Activated T-helper 2 cell treated with anti-CD3 and anti-CD28 coated beads, Interferon-gamma antibody, Interleukin-2, Interleukin-4, amounts not matched to agents 10 μg/mL and 5 μg/mL and 100 μg/mL, durations not matched to agents 14 hours and 24 hours and 36 hours (primary cell): ENCODE results near the gene DOCK11. TPM values are rescaled to one million over a fixed set of nuclear protein-coding genes. Genes with fewer than 3 reads are reported as not detected.
"Not testable (repeated sequence)": the region's sequence is repeated elsewhere in the genome, so short reads cannot be mapped to it uniquely, and the experiment has no call there.

Experiments
- DNase-seq: peaks from one replicate; pipeline ENCODE4 v3.0.0; 2021; ENCODE audit warnings: low spot score
- H3K27ac Mint-ChIP-seq: one replicate; pipeline ENCODE4 v1.8.0; 2021; ENCODE audit warnings: mixed read lengths
- H3K27me3 Mint-ChIP-seq: one replicate; pipeline ENCODE4 v1.8.0; 2021; ENCODE audit warnings: low read depth, mixed read lengths
- H3K36me3 Mint-ChIP-seq: one replicate; pipeline ENCODE4 v1.8.0; 2021; ENCODE audit warnings: low read depth, mixed read lengths
- H3K4me1 Mint-ChIP-seq: one replicate; pipeline ENCODE4 v1.8.0; 2021; ENCODE audit warnings: low read depth, mixed read lengths
- H3K4me3 Mint-ChIP-seq: one replicate; pipeline ENCODE4 v1.8.0; 2021; ENCODE audit warnings: low read depth, mild to moderate bottlenecking, moderate library complexity, mixed read lengths
- H3K9me3 Mint-ChIP-seq: one replicate; pipeline ENCODE4 v1.8.0; 2021; ENCODE audit warnings: mixed read lengths
- intact Hi-C: fragments of 100-400 bp; cut with micrococcal nuclease; formaldehyde crosslinking; loops from one replicate; pipeline ENCODE4 v1.15.1; 2023
- total RNA-seq: library from RNA; stranded (reverse); gene quantifications from 2 replicates; pipeline ENCODE4 v1.2.3, GENCODE V29; 2022

DOCK11 gene
- total RNA-seq, 1 donor from 2014 or later = 31.8 TPM

GRCh38 chrX:118571836-118572235 is 76.2 kb downstream of the DOCK11 start:
- Mint-ChIP-seq H3K36me3 (peaks cover 47% of the 10 kb centered on the region), H3K4me1 (peaks cover 15% of the 10 kb centered on the region), H3K4me3 (no peak overlapping the region), H3K27me3 (no peaks in the 10 kb centered on the region), H3K9me3 (no peaks in the 10 kb centered on the region), H3K27ac (no peak overlapping the region)
- intact Hi-C loops = loop anchor here (2.0 kb wide), 1 partner anchor 35 kb away; no protein-coding TSS in a partner anchor
- no peak for DNase-seq

GRCh38 chrX:118574666-118575065 is 79.1 kb downstream of the DOCK11 start:
- Mint-ChIP-seq H3K36me3 (peaks cover 49% of the 10 kb centered on the region), H3K4me3 (no peak overlapping the region), H3K27me3 (no peaks in the 10 kb centered on the region), H3K9me3 (no peaks in the 10 kb centered on the region), H3K4me1 (peaks cover 9% of the 10 kb centered on the region), H3K27ac (no peak overlapping the region)
- no peak for DNase-seq
- intact Hi-C loops = no loop called here

- Mint-ChIP-seq H3K9me3 (no peaks in the 10 kb centered on the region), H3K4me1 (no peaks in the 10 kb centered on the region), H3K27ac (no peak overlapping the region), H3K27me3 (no peaks in the 10 kb centered on the region), H3K36me3 (peaks cover 38% of the 10 kb centered on the region), H3K4me3 (no peak overlapping the region)
- intact Hi-C loops = no loop called here
- no peak for DNase-seq
These were observed 81.4 kb downstream of the DOCK11 start for GRCh38 chrX:118577041-118577440.

- intact Hi-C loops = no loop called here
- Mint-ChIP-seq H3K27ac (no peak overlapping the region), H3K27me3 (no peaks in the 10 kb centered on the region), H3K36me3 (peaks cover 38% of the 10 kb centered on the region), H3K4me3 (no peak overlapping the region), H3K4me1 (no peaks in the 10 kb centered on the region), H3K9me3 (no peaks in the 10 kb centered on the region)
- no peak for DNase-seq
These were observed 83.8 kb downstream of the DOCK11 start for GRCh38 chrX:118579417-118579816.

GRCh38 chrX:118582926-118583325 is 87.3 kb downstream of the DOCK11 start:
- H3K4me1 Mint-ChIP-seq, intact Hi-C loops, H3K27ac Mint-ChIP-seq, H3K27me3 Mint-ChIP-seq, H3K4me3 Mint-ChIP-seq, H3K9me3 Mint-ChIP-seq, DNase-seq: not testable (repeated sequence)
- H3K36me3 Mint-ChIP-seq = peaks cover 50% of the 10 kb centered on the region

GRCh38 chrX:118583781-118584180 is 88.2 kb downstream of the DOCK11 start:
- intact Hi-C loops = no loop called here
- peaks cover 54% of the 10 kb centered on the region for H3K36me3 Mint-ChIP-seq
- no peak overlapping the region for H3K27ac Mint-ChIP-seq

GRCh38 chrX:118585296-118585695 is 89.7 kb downstream of the DOCK11 start:
- H3K27me3 Mint-ChIP-seq = no peaks in the 10 kb centered on the region
- H3K4me3 Mint-ChIP-seq = no peak overlapping the region
- H3K36me3 Mint-ChIP-seq = peaks cover 47% of the 10 kb centered on the region
- intact Hi-C loops = no loop called here
- H3K27ac Mint-ChIP-seq = no peak overlapping the region
- no peaks in the 10 kb centered on the region for H3K9me3 Mint-ChIP-seq
- DNase-seq = no peak
- peaks cover 2% of the 10 kb centered on the region for H3K4me1 Mint-ChIP-seq

More at GRCh38 chrX:118583781-118584180, 88.2 kb downstream of the DOCK11 start:
- Mint-ChIP-seq H3K4me3 (no peak overlapping the region), H3K4me1 (peaks cover 2% of the 10 kb centered on the region), H3K9me3 (no peaks in the 10 kb centered on the region), H3K27me3 (no peaks in the 10 kb centered on the region)
- DNase-seq = no peak

GRCh38 chrX:118586206-118586605 is 90.6 kb downstream of the DOCK11 start:
- H3K9me3 Mint-ChIP-seq, H3K27ac Mint-ChIP-seq, H3K4me3 Mint-ChIP-seq, H3K4me1 Mint-ChIP-seq, DNase-seq, intact Hi-C loops, H3K27me3 Mint-ChIP-seq: not testable (repeated sequence)
- H3K36me3 Mint-ChIP-seq = peaks cover 48% of the 10 kb centered on the region

GRCh38 chrX:118588715-118589114 is 93.1 kb downstream of the DOCK11 start:
- intact Hi-C loops = no loop called here
- Mint-ChIP-seq H3K36me3 (peaks cover 52% of the 10 kb centered on the region), H3K4me3 (no peak overlapping the region)

GRCh38 chrX:118589227-118589626 is 93.6 kb downstream of the DOCK11 start:
- peaks cover 52% of the 10 kb centered on the region for H3K36me3 Mint-ChIP-seq
- peaks cover 2% of the 10 kb centered on the region for H3K4me1 Mint-ChIP-seq
- intact Hi-C loops = no loop called here
- DNase-seq = no peak
- no peaks in the 10 kb centered on the region for H3K9me3 Mint-ChIP-seq
- H3K4me3 Mint-ChIP-seq = no peak overlapping the region
- H3K27ac Mint-ChIP-seq = no peak overlapping the region
- H3K27me3 Mint-ChIP-seq = no peaks in the 10 kb centered on the region

More at GRCh38 chrX:118588715-118589114, 93.1 kb downstream of the DOCK11 start:
- H3K27ac Mint-ChIP-seq = no peak overlapping the region
- H3K4me1 Mint-ChIP-seq = peaks cover 2% of the 10 kb centered on the region
- H3K9me3 Mint-ChIP-seq = no peaks in the 10 kb centered on the region
- DNase-seq = no peak
- H3K27me3 Mint-ChIP-seq = no peaks in the 10 kb centered on the region

- Mint-ChIP-seq H3K4me3 (no peak overlapping the region), H3K36me3 (peaks cover 46% of the 10 kb centered on the region), H3K27ac (no peak overlapping the region), H3K9me3 (no peaks in the 10 kb centered on the region), H3K27me3 (no peaks in the 10 kb centered on the region), H3K4me1 (peaks cover 4% of the 10 kb centered on the region)
- intact Hi-C loops = no loop called here
- DNase-seq = no peak
These were observed 97.8 kb downstream of the DOCK11 start for GRCh38 chrX:118593407-118593806.

- no peak overlapping the region for H3K4me3 Mint-ChIP-seq
- no peaks in the 10 kb centered on the region for H3K9me3 Mint-ChIP-seq
- DNase-seq = no peak
- peak overlapping the region; percentile 11 for H3K27ac Mint-ChIP-seq
- H3K27me3 Mint-ChIP-seq = no peaks in the 10 kb centered on the region
- H3K4me1 Mint-ChIP-seq = peaks cover 4% of the 10 kb centered on the region
- H3K36me3 Mint-ChIP-seq = peaks cover 50% of the 10 kb centered on the region
- intact Hi-C loops = no loop called here
These were observed 99.2 kb downstream of the DOCK11 start for GRCh38 chrX:118594697-118595420.

- no peak overlapping the region for H3K27ac Mint-ChIP-seq
- H3K4me3 Mint-ChIP-seq = no peak overlapping the region
- peaks cover 4% of the 10 kb centered on the region for H3K4me1 Mint-ChIP-seq
- DNase-seq = no peak
- no peaks in the 10 kb centered on the region for H3K9me3 Mint-ChIP-seq
- H3K27me3 Mint-ChIP-seq = no peaks in the 10 kb centered on the region
- intact Hi-C loops = no loop called here
- H3K36me3 Mint-ChIP-seq = peaks cover 50% of the 10 kb centered on the region
These were observed 100.0 kb downstream of the DOCK11 start for GRCh38 chrX:118595501-118596042.
